Peyer's patch (tissue), 4 donors: Measurements from ENCODE around the gene TSSK6.

Experiments
- CTCF ChIP-seq, 6 experiments: fragments of 450-650 bp in 4 of 6; fragments of 200-600 bp in 2 of 6; sonication (generic) in 1 of 6; IDR thresholded peaks; one replicate each; pipeline ENCODE4 v1.5.1; 2017 to 2019; ENCODE audit warnings: antibody characterized with exemption in 6 of 6, mild to moderate bottlenecking in 3 of 6, moderate library complexity in 1 of 6
- POLR2A ChIP-seq, 2 donors: fragments of 450-650 bp; IDR thresholded peaks; one replicate each; pipeline ENCODE4 v1.5.1; 2017; ENCODE audit warnings: antibody characterized with exemption in 2 of 2, mild to moderate bottlenecking in 2 of 2, moderate library complexity in 2 of 2

GRCh38 chr19:19547674-19548336 lies 32.5 kb upstream of the TSSK6 start:
- no peak for TF ChIP-seq CTCF (IDR thresholded peaks at IDR 0.05)
- no peak for TF ChIP-seq POLR2A (IDR thresholded peaks at IDR 0.05)
